ENCODE results near the gene LANCL1. TPM values are rescaled to one million over a fixed set of nuclear protein-coding genes. Genes with fewer than 3 reads are reported as not detected.

Gene LANCL1
- polyA plus RNA-seq, 1 donor from 2014 or later: 76.7 TPM

- Histone ChIP-seq H3K4me3 (ENCODE audit: low read length) (no peak overlapping the region), H3K9me3 (ENCODE audit: low read length) (no peaks in the 10 kb centered on the region), H3K4me2 (ENCODE audit: low read length) (no peak overlapping the region), H2AFZ (ENCODE audit: low read depth, low read length) (no peak overlapping the region), H3F3A (ENCODE audit: insufficient read depth, low read length, poor library complexity, severe bottlenecking) (no peaks in the 10 kb centered on the region), H3K79me2 (replicated peaks; ENCODE audit: insufficient read depth, low read length) (no peaks in the 10 kb centered on the region), H3K36me3 (ENCODE audit: insufficient read depth, low read length) (no peaks in the 10 kb centered on the region), H3K27ac (ENCODE audit: low read length) (no peak overlapping the region), H4K20me1 (ENCODE audit: insufficient read depth) (no peaks in the 10 kb centered on the region), H3K27me3 (ENCODE audit: insufficient read depth, low read depth, low read length) (no peaks in the 10 kb centered on the region), H3K9ac (ENCODE audit: low read length) (no peak overlapping the region), H3K9me2 (ENCODE audit: insufficient read depth, low read length) (no peaks in the 10 kb centered on the region)
- TF ChIP-seq EP300 (conservative IDR thresholded peaks at IDR 0.05; ENCODE audit: poor library complexity, severe bottlenecking) (no peak), EZH2 (IDR thresholded peaks at IDR 0.05; ENCODE audit: borderline replicate concordance, insufficient read depth, low read length, poor library complexity, severe bottlenecking) (no peak), TAF1 (IDR thresholded peaks at IDR 0.05; ENCODE audit: low read depth) (no peak), POLR2AphosphoS5 (IDR thresholded peaks at IDR 0.05) (no peak), CTCF (IDR thresholded peaks at IDR 0.05; ENCODE audit: poor library complexity, severe bottlenecking) (no peak)
Observed at GRCh38 chr2:210523650-210524289, 47.2 kb upstream of the LANCL1 start.

- TF ChIP-seq POLR2AphosphoS5 (IDR thresholded peaks at IDR 0.05) (no peak), EZH2 (IDR thresholded peaks at IDR 0.05; ENCODE audit: borderline replicate concordance, insufficient read depth, low read length, poor library complexity, severe bottlenecking) (no peak), SMC3 (conservative IDR thresholded peaks at IDR 0.05; ENCODE audit: poor library complexity) (no peak), CTCF (IDR thresholded peaks at IDR 0.05; ENCODE audit: poor library complexity, severe bottlenecking) (no peak), TAF1 (IDR thresholded peaks at IDR 0.05; ENCODE audit: low read depth) (no peak), RAD21 (conservative IDR thresholded peaks at IDR 0.05) (no peak), EP300 (conservative IDR thresholded peaks at IDR 0.05; ENCODE audit: poor library complexity, severe bottlenecking) (no peak), MXI1 (conservative IDR thresholded peaks at IDR 0.05; ENCODE audit: poor library complexity, severe bottlenecking) (no peak)
- TF ChIP-seq, protein P1, sequence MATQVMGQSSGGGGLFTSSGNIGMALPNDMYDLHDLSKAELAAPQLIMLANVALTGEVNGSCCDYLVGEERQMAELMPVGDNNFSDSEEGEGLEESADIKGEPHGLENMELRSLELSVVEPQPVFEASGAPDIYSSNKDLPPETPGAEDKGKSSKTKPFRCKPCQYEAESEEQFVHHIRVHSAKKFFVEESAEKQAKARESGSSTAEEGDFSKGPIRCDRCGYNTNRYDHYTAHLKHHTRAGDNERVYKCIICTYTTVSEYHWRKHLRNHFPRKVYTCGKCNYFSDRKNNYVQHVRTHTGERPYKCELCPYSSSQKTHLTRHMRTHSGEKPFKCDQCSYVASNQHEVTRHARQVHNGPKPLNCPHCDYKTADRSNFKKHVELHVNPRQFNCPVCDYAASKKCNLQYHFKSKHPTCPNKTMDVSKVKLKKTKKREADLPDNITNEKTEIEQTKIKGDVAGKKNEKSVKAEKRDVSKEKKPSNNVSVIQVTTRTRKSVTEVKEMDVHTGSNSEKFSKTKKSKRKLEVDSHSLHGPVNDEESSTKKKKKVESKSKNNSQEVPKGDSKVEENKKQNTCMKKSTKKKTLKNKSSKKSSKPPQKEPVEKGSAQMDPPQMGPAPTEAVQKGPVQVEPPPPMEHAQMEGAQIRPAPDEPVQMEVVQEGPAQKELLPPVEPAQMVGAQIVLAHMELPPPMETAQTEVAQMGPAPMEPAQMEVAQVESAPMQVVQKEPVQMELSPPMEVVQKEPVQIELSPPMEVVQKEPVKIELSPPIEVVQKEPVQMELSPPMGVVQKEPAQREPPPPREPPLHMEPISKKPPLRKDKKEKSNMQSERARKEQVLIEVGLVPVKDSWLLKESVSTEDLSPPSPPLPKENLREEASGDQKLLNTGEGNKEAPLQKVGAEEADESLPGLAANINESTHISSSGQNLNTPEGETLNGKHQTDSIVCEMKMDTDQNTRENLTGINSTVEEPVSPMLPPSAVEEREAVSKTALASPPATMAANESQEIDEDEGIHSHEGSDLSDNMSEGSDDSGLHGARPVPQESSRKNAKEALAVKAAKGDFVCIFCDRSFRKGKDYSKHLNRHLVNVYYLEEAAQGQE (IDR thresholded peaks at IDR 0.05; ENCODE audit: borderline replicate concordance): no peak
- no peaks in the 10 kb centered on the region for H3K36me3 ChIP-seq (ENCODE audit: insufficient read depth, low read length)
- H3K27me3 ChIP-seq (ENCODE audit: insufficient read depth, low read depth, low read length): no peaks in the 10 kb centered on the region
- no peaks in the 10 kb centered on the region for H3K79me2 ChIP-seq (replicated peaks; ENCODE audit: insufficient read depth, low read length)
- no peaks in the 10 kb centered on the region for H3K9me3 ChIP-seq (ENCODE audit: low read length)
- H3K9me2 ChIP-seq (ENCODE audit: insufficient read depth, low read length): no peaks in the 10 kb centered on the region
- H3K4me3 ChIP-seq (ENCODE audit: low read length): no peak overlapping the region
- no peak overlapping the region for H2AFZ ChIP-seq (ENCODE audit: low read depth, low read length)
- H3K9ac ChIP-seq (ENCODE audit: low read length): no peak overlapping the region
- H3K4me2 ChIP-seq (ENCODE audit: low read length): no peak overlapping the region
- no peaks in the 10 kb centered on the region for H4K20me1 ChIP-seq (ENCODE audit: insufficient read depth)
- H3F3A ChIP-seq (ENCODE audit: insufficient read depth, low read length, poor library complexity, severe bottlenecking): no peaks in the 10 kb centered on the region
- no peak overlapping the region for H3K27ac ChIP-seq (ENCODE audit: low read length)
Observed at GRCh38 chr2:210522399-210522798, 45.8 kb upstream of the LANCL1 start.
